ENCODE data around the gene PPM1L.

Gene PPM1L

DNA sequence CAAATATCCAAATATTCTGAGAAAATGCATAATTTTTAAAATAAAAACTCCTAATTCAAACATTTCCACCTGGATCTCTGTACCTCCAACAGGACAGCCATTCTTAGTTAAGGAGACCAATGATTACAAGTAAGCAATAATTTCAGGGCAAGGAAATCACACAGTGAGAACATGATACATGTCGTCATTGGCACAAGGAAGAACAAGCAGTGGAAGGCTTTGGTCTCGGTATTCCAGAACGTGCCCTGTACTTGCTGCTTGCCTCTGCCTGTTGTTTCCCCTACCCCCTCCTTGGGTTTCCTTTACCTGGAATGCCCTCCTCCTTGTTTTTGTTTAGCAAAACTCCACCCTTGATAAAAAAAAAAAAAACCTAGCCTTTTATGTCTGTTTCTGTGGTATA lies 72.8 kb downstream of the PPM1L start:
- Histone ChIP-seq H3K4me3 (ENCODE audit: low read depth in 1 of 2, low read length in 2 of 2) (no peak overlapping the region), H3K9me3 (ENCODE audit: control insufficient read depth in 1 of 2, low read length in 2 of 2) (no peaks in the 10 kb centered on the region), H3K36me3 (ENCODE audit: control insufficient read depth in 1 of 2, insufficient read depth in 2 of 2, low read length in 2 of 2) (no peaks in the 10 kb centered on the region), H3K27me3 (ENCODE audit: low read depth, low read length) (no peaks in the 10 kb centered on the region), H3K27ac (ENCODE audit: low read length) (no peak overlapping the region), H3K4me1 (ENCODE audit: control insufficient read depth in 1 of 2, insufficient read depth in 2 of 2, low read length in 2 of 2) (no peaks in the 10 kb centered on the region)

GRCh38 chr3:160829486-160830009 lies 73.5 kb downstream of the PPM1L start:
- H3K27me3 ChIP-seq (ENCODE audit: low read depth, low read length), result no peaks in the 10 kb centered on the region
- H3K36me3 ChIP-seq (ENCODE audit: control insufficient read depth in 1 of 2, insufficient read depth in 2 of 2, low read length in 2 of 2), result no peaks in the 10 kb centered on the region
- no peak overlapping the region for H3K27ac ChIP-seq (ENCODE audit: low read length)
- H3K9me3 ChIP-seq (ENCODE audit: control insufficient read depth in 1 of 2, low read length in 2 of 2), result no peaks in the 10 kb centered on the region
- H3K4me3 ChIP-seq (ENCODE audit: low read depth in 1 of 2, low read length in 2 of 2), result no peak overlapping the region
- no peaks in the 10 kb centered on the region for H3K4me1 ChIP-seq (ENCODE audit: control insufficient read depth in 1 of 2, insufficient read depth in 2 of 2, low read length in 2 of 2)

DNA sequence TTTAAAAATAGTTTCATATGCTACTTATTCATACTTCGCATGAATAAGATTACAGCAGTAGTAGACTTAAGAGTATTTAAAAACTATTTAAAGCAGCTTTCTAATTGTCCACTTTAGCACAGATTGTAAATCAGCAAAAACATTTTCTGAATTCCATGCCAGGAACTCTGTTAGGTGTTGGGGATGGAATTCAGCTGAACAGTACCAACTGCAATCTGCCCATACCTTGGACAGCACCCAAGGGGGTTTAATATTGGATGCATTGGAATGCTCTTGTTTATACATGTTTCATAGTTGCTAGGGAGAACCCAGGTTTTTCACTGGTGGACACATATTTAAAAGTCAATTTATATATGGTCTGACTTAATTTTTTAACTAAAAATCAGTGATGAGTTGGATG lies 74.8 kb downstream of the PPM1L start:
- no peaks in the 10 kb centered on the region for H3K36me3 ChIP-seq (ENCODE audit: control insufficient read depth in 1 of 2, insufficient read depth in 2 of 2, low read length in 2 of 2)
- H3K4me3 ChIP-seq (ENCODE audit: low read depth in 1 of 2, low read length in 2 of 2), result no peak overlapping the region
- no peaks in the 10 kb centered on the region for H3K9me3 ChIP-seq (ENCODE audit: control insufficient read depth in 1 of 2, low read length in 2 of 2)
- H3K27ac ChIP-seq (ENCODE audit: low read length), result no peak overlapping the region
- no peaks in the 10 kb centered on the region for H3K4me1 ChIP-seq (ENCODE audit: control insufficient read depth in 1 of 2, insufficient read depth in 2 of 2, low read length in 2 of 2)
- no peaks in the 10 kb centered on the region for H3K27me3 ChIP-seq (ENCODE audit: low read depth, low read length)

DNA sequence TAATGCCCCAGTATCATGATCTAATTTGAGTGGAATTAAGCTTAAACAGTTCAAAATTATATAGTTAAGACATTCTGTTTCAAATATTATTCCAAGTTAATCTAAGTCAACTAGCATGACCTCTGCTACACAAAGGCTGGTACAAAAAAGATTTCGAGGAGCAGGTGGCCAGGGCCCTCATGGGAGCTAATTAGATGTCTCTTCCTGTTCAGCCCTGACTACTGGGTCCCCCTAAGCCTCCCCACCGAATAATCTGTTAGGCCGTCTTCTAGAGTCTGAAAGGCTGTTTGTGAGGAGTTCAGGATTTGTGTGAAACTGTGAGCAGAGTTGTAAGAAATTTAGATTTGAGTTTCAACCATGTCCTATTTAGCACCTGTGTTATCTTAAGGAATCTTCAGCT lies 75.4 kb downstream of the PPM1L start:
- no peaks in the 10 kb centered on the region for H3K4me1 ChIP-seq (ENCODE audit: control insufficient read depth in 1 of 2, insufficient read depth in 2 of 2, low read length in 2 of 2)
- H3K9me3 ChIP-seq (ENCODE audit: control insufficient read depth in 1 of 2, low read length in 2 of 2), result no peaks in the 10 kb centered on the region
- H3K36me3 ChIP-seq (ENCODE audit: control insufficient read depth in 1 of 2, insufficient read depth in 2 of 2, low read length in 2 of 2), result no peaks in the 10 kb centered on the region
- H3K4me3 ChIP-seq (ENCODE audit: low read depth in 1 of 2, low read length in 2 of 2), result no peak overlapping the region
- H3K27me3 ChIP-seq (ENCODE audit: low read depth, low read length), result no peaks in the 10 kb centered on the region
- H3K27ac ChIP-seq (ENCODE audit: low read length), result no peak overlapping the region

DNA sequence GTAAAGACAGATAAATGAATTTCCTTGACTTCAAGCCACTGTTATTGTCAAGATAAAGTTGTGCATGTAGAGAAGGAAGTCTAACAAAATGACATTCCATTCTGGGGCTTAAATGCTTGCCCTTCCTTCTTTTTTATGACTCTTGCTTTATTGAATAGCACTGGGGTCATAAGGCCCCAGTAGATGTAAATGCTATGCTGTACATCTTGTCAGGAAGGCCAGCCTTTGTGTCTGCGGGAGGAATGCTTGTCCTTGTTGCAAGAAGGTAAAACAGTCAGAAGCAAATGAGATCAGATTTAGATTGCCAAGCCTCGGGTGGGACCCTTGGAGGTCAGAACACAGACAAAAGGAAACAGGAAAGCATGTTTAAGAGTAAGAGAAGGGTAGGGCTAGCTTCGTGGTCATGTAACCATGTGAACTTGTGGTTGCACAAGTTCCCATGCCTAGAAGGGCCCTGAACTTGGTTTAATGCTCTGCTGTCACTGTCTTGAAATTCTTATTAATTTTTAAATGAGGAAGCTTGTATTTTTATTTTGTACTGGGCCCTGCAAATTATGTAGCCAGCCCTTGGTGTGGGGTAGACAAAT lies 81.5 kb downstream of the PPM1L start:
- H3K27ac ChIP-seq (ENCODE audit: low read length), result no peak overlapping the region
- H3K4me3 ChIP-seq (ENCODE audit: low read depth in 1 of 2, low read length in 2 of 2), result no peak overlapping the region
- H3K27me3 ChIP-seq (ENCODE audit: low read depth, low read length), result no peaks in the 10 kb centered on the region
- H3K4me1 ChIP-seq (ENCODE audit: control insufficient read depth in 1 of 2, insufficient read depth in 2 of 2, low read length in 2 of 2), result peaks cover 0 to 11% of the 10 kb centered on the region in 2 donors
- no peaks in the 10 kb centered on the region for H3K36me3 ChIP-seq (ENCODE audit: control insufficient read depth in 1 of 2, insufficient read depth in 2 of 2, low read length in 2 of 2)
- no peaks in the 10 kb centered on the region for H3K9me3 ChIP-seq (ENCODE audit: control insufficient read depth in 1 of 2, low read length in 2 of 2)

GRCh38 chr3:160840590-160840989 lies 84.6 kb downstream of the PPM1L start:
- Histone ChIP-seq H3K27me3 (ENCODE audit: low read depth, low read length) (no peaks in the 10 kb centered on the region), H3K4me3 (ENCODE audit: low read depth in 1 of 2, low read length in 2 of 2) (no peak overlapping the region), H3K36me3 (ENCODE audit: control insufficient read depth in 1 of 2, insufficient read depth in 2 of 2, low read length in 2 of 2) (no peaks in the 10 kb centered on the region), H3K4me1 (ENCODE audit: control insufficient read depth in 1 of 2, insufficient read depth in 2 of 2, low read length in 2 of 2) (peaks cover 0 to 13% of the 10 kb centered on the region in 2 donors), H3K27ac (ENCODE audit: low read length) (no peak overlapping the region), H3K9me3 (ENCODE audit: control insufficient read depth in 1 of 2, low read length in 2 of 2) (no peaks in the 10 kb centered on the region)

GRCh38 chr3:160841455-160841854 lies 85.4 kb downstream of the PPM1L start:
- Histone ChIP-seq H3K4me1 (ENCODE audit: control insufficient read depth in 1 of 2, insufficient read depth in 2 of 2, low read length in 2 of 2) (peaks cover 0 to 13% of the 10 kb centered on the region in 2 donors), H3K4me3 (ENCODE audit: low read depth in 1 of 2, low read length in 2 of 2) (no peak overlapping the region), H3K9me3 (ENCODE audit: control insufficient read depth in 1 of 2, low read length in 2 of 2) (no peaks in the 10 kb centered on the region), H3K36me3 (ENCODE audit: control insufficient read depth in 1 of 2, insufficient read depth in 2 of 2, low read length in 2 of 2) (no peaks in the 10 kb centered on the region), H3K27me3 (ENCODE audit: low read depth, low read length) (no peaks in the 10 kb centered on the region), H3K27ac (ENCODE audit: low read length) (no peak overlapping the region)

DNA sequence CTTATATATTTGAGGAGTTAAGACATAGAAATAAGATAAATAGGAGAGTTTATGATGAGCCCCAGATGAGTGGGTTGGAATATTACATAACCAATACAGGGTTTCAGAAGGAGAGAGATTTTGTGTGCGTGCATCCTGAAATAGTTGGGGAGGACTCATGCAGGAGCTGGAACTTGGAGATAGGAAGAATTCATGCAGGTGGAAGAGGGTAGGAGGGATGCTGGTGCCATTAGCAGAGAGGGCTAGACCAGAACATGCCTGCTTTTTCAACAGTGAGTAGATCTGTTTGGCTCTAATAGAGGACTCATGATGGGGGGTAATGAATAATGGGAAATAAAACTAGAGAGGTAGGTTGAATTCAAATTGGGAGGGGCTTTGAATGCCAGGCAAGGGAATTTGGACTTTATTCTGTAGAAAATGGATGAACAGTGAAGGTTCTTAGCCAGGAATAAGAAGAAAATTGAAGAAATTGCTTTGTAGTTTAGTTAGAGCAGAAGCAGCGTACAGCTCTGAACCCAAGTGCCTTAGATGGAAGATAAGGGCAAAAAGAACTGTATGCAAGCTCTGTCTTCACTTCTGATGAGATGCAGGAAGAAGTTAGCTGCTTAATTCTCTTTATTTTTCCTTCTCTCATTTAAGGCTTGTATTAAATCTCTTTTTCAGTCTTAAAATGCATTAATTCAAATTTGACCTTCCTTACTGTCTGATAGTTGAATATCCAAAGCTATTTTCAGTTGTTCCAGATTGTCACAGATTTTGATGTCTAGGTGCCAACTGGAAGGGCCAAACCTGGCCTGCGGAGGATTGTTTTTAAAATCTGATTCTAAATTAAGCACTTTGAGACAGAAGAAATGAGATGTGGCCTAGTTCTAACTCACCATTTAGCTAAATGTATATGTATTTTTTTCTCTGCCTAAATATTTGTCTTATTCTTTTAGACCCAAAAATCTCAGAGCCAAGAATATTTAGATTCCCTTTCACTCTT lies 86.3 kb downstream of the PPM1L start:
- no peaks in the 10 kb centered on the region for H3K9me3 ChIP-seq (ENCODE audit: control insufficient read depth in 1 of 2, low read length in 2 of 2)
- H3K36me3 ChIP-seq (ENCODE audit: control insufficient read depth in 1 of 2, insufficient read depth in 2 of 2, low read length in 2 of 2), result no peaks in the 10 kb centered on the region
- H3K4me3 ChIP-seq (ENCODE audit: low read depth in 1 of 2, low read length in 2 of 2), result no peak overlapping the region
- H3K27me3 ChIP-seq (ENCODE audit: low read depth, low read length), result no peaks in the 10 kb centered on the region
- H3K4me1 ChIP-seq (ENCODE audit: control insufficient read depth in 1 of 2, insufficient read depth in 2 of 2, low read length in 2 of 2), result peaks cover 0 to 10% of the 10 kb centered on the region in 2 donors
- no peak overlapping the region for H3K27ac ChIP-seq (ENCODE audit: low read length)

- H3K27me3 ChIP-seq (ENCODE audit: low read depth, low read length), result no peaks in the 10 kb centered on the region
- no peak overlapping the region for H3K27ac ChIP-seq (ENCODE audit: low read length)
- H3K36me3 ChIP-seq (ENCODE audit: control insufficient read depth in 1 of 2, insufficient read depth in 2 of 2, low read length in 2 of 2), result no peaks in the 10 kb centered on the region
- H3K9me3 ChIP-seq (ENCODE audit: control insufficient read depth in 1 of 2, low read length in 2 of 2), result no peaks in the 10 kb centered on the region
- H3K4me1 ChIP-seq (ENCODE audit: control insufficient read depth in 1 of 2, insufficient read depth in 2 of 2, low read length in 2 of 2), result no peaks in the 10 kb centered on the region
- no peak overlapping the region for H3K4me3 ChIP-seq (ENCODE audit: low read depth in 1 of 2, low read length in 2 of 2)
Observed at GRCh38 chr3:160851629-160852210, 95.7 kb downstream of the PPM1L start.

DNA sequence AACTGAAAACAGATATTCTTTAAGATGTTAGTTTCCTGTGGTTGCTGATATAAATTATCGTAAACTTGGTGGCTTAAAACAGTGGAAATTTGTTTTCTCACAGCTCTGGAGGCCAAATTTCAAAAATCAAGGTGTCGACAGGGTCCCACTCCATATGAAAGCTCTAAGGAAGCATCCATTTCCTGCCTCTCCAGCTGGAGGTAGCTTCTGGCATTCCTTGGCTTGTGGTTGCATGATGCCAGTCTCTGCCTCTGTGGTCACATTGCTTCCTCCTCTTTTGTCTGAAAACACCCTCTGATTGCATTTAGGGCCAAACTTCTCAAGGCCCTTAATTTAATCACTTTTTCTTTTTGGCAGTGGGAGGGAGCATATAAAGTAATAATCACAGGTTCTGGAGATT lies 96.8 kb downstream of the PPM1L start:
- Histone ChIP-seq H3K27ac (ENCODE audit: low read length) (no peak overlapping the region), H3K36me3 (ENCODE audit: control insufficient read depth in 1 of 2, insufficient read depth in 2 of 2, low read length in 2 of 2) (no peaks in the 10 kb centered on the region), H3K27me3 (ENCODE audit: low read depth, low read length) (no peaks in the 10 kb centered on the region), H3K9me3 (ENCODE audit: control insufficient read depth in 1 of 2, low read length in 2 of 2) (no peaks in the 10 kb centered on the region), H3K4me1 (ENCODE audit: control insufficient read depth in 1 of 2, insufficient read depth in 2 of 2, low read length in 2 of 2) (peaks cover 0 to 7% of the 10 kb centered on the region in 2 donors), H3K4me3 (ENCODE audit: low read depth in 1 of 2, low read length in 2 of 2) (no peak overlapping the region)

- Histone ChIP-seq H3K4me3 (ENCODE audit: low read depth in 1 of 2, low read length in 2 of 2) (no peak overlapping the region), H3K9me3 (ENCODE audit: control insufficient read depth in 1 of 2, low read length in 2 of 2) (no peaks in the 10 kb centered on the region), H3K27ac (ENCODE audit: low read length) (no peak overlapping the region), H3K36me3 (ENCODE audit: control insufficient read depth in 1 of 2, insufficient read depth in 2 of 2, low read length in 2 of 2) (no peaks in the 10 kb centered on the region), H3K27me3 (ENCODE audit: low read depth, low read length) (no peaks in the 10 kb centered on the region), H3K4me1 (ENCODE audit: control insufficient read depth in 1 of 2, insufficient read depth in 2 of 2, low read length in 2 of 2) (peaks cover 0 to 8% of the 10 kb centered on the region in 2 donors)
Observed at GRCh38 chr3:160856450-160856849, 100.4 kb downstream of the PPM1L start.

Data from muscle layer of duodenum (tissue), 2 donors.